K562 (cell line): Measurements from ENCODE around the gene SPINK5. TPM values are rescaled to one million over a fixed set of nuclear protein-coding genes. Genes with fewer than 3 reads are reported as not detected.

Experiments used
- CLOCK ChIP-seq: fragments of 250-450 bp; sonication (Bioruptor Pico); IDR thresholded peaks from 2 replicates; pipeline ENCODE4 v1.4.0; 2020; ENCODE audit warnings: mild to moderate bottlenecking, moderate library complexity, borderline replicate concordance
- DACH1 ChIP-seq: fragments of 450-650 bp; IDR thresholded peaks from 2 replicates; pipeline ENCODE4 v1.6.1; 2018; ENCODE audit not compliant: partially characterized antibody
- EP400 ChIP-seq: fragments of 450-650 bp; IDR thresholded peaks from 2 replicates; pipeline ENCODE4 v1.6.1; 2017; ENCODE audit warnings: antibody characterized with exemption, mild to moderate bottlenecking, moderate library complexity
- HMBOX1 ChIP-seq: sonication (generic); IDR thresholded peaks from 2 replicates; pipeline ENCODE4 v1.6.1; 2016
- HNRNPK ChIP-seq: fragments of 200-400 bp; formaldehyde crosslinking; IDR thresholded peaks from one replicate; pipeline ENCODE4 v1.6.1; 2018; ENCODE audit warnings: mild to moderate bottlenecking, low read depth, low read length; ENCODE audit not compliant: poor library complexity, severe bottlenecking
- RBM17 ChIP-seq: fragments of 200-400 bp; formaldehyde crosslinking; IDR thresholded peaks from 2 replicates; pipeline ENCODE4 v1.6.1; 2017; ENCODE audit warnings: low read depth, mild to moderate bottlenecking, low read length, borderline replicate concordance
- SFPQ ChIP-seq: fragments of 200-400 bp; formaldehyde crosslinking; IDR thresholded peaks from 2 replicates; pipeline ENCODE4 v1.6.1; 2017; ENCODE audit warnings: mild to moderate bottlenecking, low read depth, low read length, moderate library complexity
- SUPT5H ChIP-seq: fragments of 450-650 bp; IDR thresholded peaks from 2 replicates; pipeline ENCODE4 v1.6.1; 2016
- TRIM28 ChIP-seq: fragments of 450-650 bp; IDR thresholded peaks from 2 replicates; pipeline ENCODE4 v1.6.1; 2017
- ZFP91 ChIP-seq: sonication (generic); formaldehyde crosslinking; IDR thresholded peaks from 2 replicates; pipeline ENCODE4 v1.8.0; 2022; ENCODE audit warnings: mild to moderate bottlenecking, missing genetic modification reagents
- ZNF239 ChIP-seq: fragments of 250-450 bp; sonication (Bioruptor Pico); IDR thresholded peaks from 2 replicates; pipeline ENCODE4 v1.4.0; 2020; ENCODE audit warnings: mild to moderate bottlenecking
- polyA plus RNA-seq, 8 experiments: library from polyadenylated mRNA; depleted of rRNA in 4 of 8; stranded (reverse) in 5 of 8; unstranded in 3 of 8; fragments of >200 nt; fragmentation: Nextera tagmentation in 2 of 8; fragmentation: Illumina TruSeq in 1 of 8; extraction: Ambion mirVana in 2 of 8; extraction: Trizol in 1 of 8; gene quantifications; 2 replicates each; pipeline versions ENCODE4 v1.2.1 to v1.2.3, GENCODE V29; 2011 to 2014; ENCODE audit warnings: inconsistent platforms in 1 of 8, missing spikeins in 1 of 8
- total RNA-seq, 7 experiments: library from RNA; depleted of rRNA in 6 of 7; stranded (reverse); fragments of >200 nt in 6 of 7; fragmentation: Illumina TruSeq in 2 of 7; extraction: Trizol in 2 of 7; gene quantifications; 2 replicates each; pipeline versions ENCODE4 v1.2.1 to v1.2.3, GENCODE V29; 2011 to 2021; ENCODE audit warnings: low replicate concordance in 1 of 7

The SPINK5 gene
- total and polyA plus RNA-seq, 9 of the 15 experiments (the other 6 are each of a cell fraction or from before 2014, with no cell fraction given), result 0.07 to 0.68 (median 0.16) TPM; not detected in 1

GRCh38 chr5:148145916-148146315, 82.1 kb downstream of the SPINK5 start (continued):
- TF ChIP-seq SFPQ (no peak), HMBOX1 (no peak), ZFP91 (CRISPR knock-in tag) (no peak), DACH1 (no peak), HNRNPK (no peak), EP400 (no peak), CLOCK (CRISPR knock-in tag) (no peak), TRIM28 (no peak), SUPT5H (no peak), RBM17 (no peak), ZNF239 (CRISPR knock-in tag) (no peak)
